GM23338 (cell line): ENCODE measurements around the gene MROH7. TPM values are rescaled to one million over a fixed set of nuclear protein-coding genes. Genes with fewer than 3 reads are reported as not detected.

Source experiments
- ATAC-seq: fragments of 200-7000 bp; cut with Tn5 transposase; 3 replicates; pipeline ENCODE4 v1.9.1; 2020
- DNase-seq: peaks from one replicate; pipeline ENCODE4 v3.0.0-alpha.2; 2015; ENCODE audit warnings: low spot score
- H2AFZ ChIP-seq: fragments of 200-600 bp; sonication (generic); 2 replicates; pipeline ENCODE4 v1.8.0; 2016; ENCODE audit warnings: antibody characterized with exemption, mild to moderate bottlenecking, moderate library complexity
- H3F3A ChIP-seq: fragments of 200-600 bp; sonication (generic); replicated peaks from 2 replicates; pipeline ENCODE4 v1.8.0; 2017; ENCODE audit warnings: antibody characterized with exemption, mixed run types, low read depth
- H3K27ac ChIP-seq: fragments of 200-600 bp; sonication (generic); 2 replicates; pipeline ENCODE4 v1.6.1; 2016; ENCODE audit warnings: low read depth
- H3K27me3 ChIP-seq: fragments of 200-600 bp; sonication (generic); 2 replicates; pipeline ENCODE4 v1.8.0; 2016; ENCODE audit warnings: mild to moderate bottlenecking, mixed run types, moderate library complexity; ENCODE audit not compliant: insufficient read depth
- H3K36me3 ChIP-seq: fragments of 200-600 bp; sonication (generic); 2 replicates; pipeline ENCODE4 v1.8.0; 2016; ENCODE audit warnings: mild to moderate bottlenecking; ENCODE audit not compliant: insufficient read depth
- H3K4me1 ChIP-seq: fragments of 200-600 bp; sonication (generic); 2 replicates; pipeline ENCODE4 v1.8.0; 2016; ENCODE audit warnings: mild to moderate bottlenecking, moderate library complexity; ENCODE audit not compliant: insufficient read depth
- H3K4me2 ChIP-seq: fragments of 200-600 bp; sonication (generic); 2 replicates; pipeline ENCODE4 v1.7.1; 2017; ENCODE audit warnings: mixed run types
- H3K4me3 ChIP-seq: fragments of 200-600 bp; sonication (generic); 2 replicates; pipeline ENCODE4 v1.6.1; 2016; ENCODE audit warnings: mixed run types
- H3K79me2 ChIP-seq: fragments of 200-600 bp; sonication (generic); replicated peaks from 2 replicates; pipeline ENCODE4 v1.8.0; 2017; ENCODE audit warnings: mild to moderate bottlenecking; ENCODE audit not compliant: insufficient read depth
- H3K9me2 ChIP-seq: fragments of 200-600 bp; sonication (generic); 2 replicates; pipeline ENCODE4 v1.8.0; 2017; ENCODE audit not compliant: insufficient read depth
- H4K20me1 ChIP-seq: fragments of 200-600 bp; sonication (generic); replicated peaks from 2 replicates; pipeline ENCODE4 v1.8.0; 2017; ENCODE audit warnings: mild to moderate bottlenecking; ENCODE audit not compliant: insufficient read depth
- H3K27ac Mint-ChIP-seq: 2 replicates; pipeline ENCODE4 v1.8.0; 2020; ENCODE audit warnings: inconsistent platforms, mild to moderate bottlenecking, moderate library complexity, mixed read lengths
- H3K27me3 Mint-ChIP-seq: 3 replicates; pipeline ENCODE4 v1.8.0; 2022; ENCODE audit warnings: low read depth, mild to moderate bottlenecking, moderate library complexity, mixed read lengths, inconsistent platforms; ENCODE audit not compliant: insufficient read depth, poor library complexity
- H3K36me3 Mint-ChIP-seq: 3 replicates; pipeline ENCODE4 v1.8.0; 2021; ENCODE audit warnings: low read depth, mild to moderate bottlenecking, inconsistent platforms, moderate library complexity, mixed read lengths
- H3K4me1 Mint-ChIP-seq: 3 replicates; pipeline ENCODE4 v1.8.0; 2020; ENCODE audit warnings: mild to moderate bottlenecking, inconsistent platforms, mixed read lengths
- H3K4me3 Mint-ChIP-seq: 3 replicates; pipeline ENCODE4 v1.8.0; 2021; ENCODE audit warnings: moderate library complexity, mild to moderate bottlenecking, inconsistent platforms, mixed read lengths
- H3K9me3 Mint-ChIP-seq: 3 replicates; pipeline ENCODE4 v1.8.0; 2020; ENCODE audit warnings: moderate library complexity, mild to moderate bottlenecking, inconsistent platforms, mixed read lengths
- CREB1 ChIP-seq: fragments of 250-450 bp; sonication (Bioruptor Pico); IDR thresholded peaks from 2 replicates; pipeline ENCODE4 v1.5.0; 2020; ENCODE audit warnings: low read depth, mild to moderate bottlenecking, moderate library complexity
- CTCF ChIP-seq, 2 experiments: fragments of 200-600 bp in 1 of 2; sonication (generic) in 1 of 2; conservative IDR thresholded peaks; 2 replicates each; pipeline versions ENCODE4 v1.5.1 to v1.6.1; 2016 to 2017; ENCODE audit warnings: antibody characterized with exemption in 2 of 2, low read depth in 2 of 2, mild to moderate bottlenecking in 2 of 2, moderate library complexity in 1 of 2
- ETS1 ChIP-seq: IDR thresholded peaks from 2 replicates; pipeline ENCODE4 v1.6.1; 2016; ENCODE audit warnings: antibody characterized with exemption
- EZH2 ChIP-seq: fragments of 200-600 bp; sonication (generic); IDR thresholded peaks from one replicate; pipeline ENCODE4 v1.8.0; 2017; ENCODE audit warnings: antibody characterized with exemption, mild to moderate bottlenecking, low read depth; ENCODE audit not compliant: unreplicated experiment
- EZH2phosphoT487 ChIP-seq: fragments of 200-600 bp; sonication (generic); IDR thresholded peaks from one replicate; pipeline ENCODE4 v1.8.1; 2018; ENCODE audit warnings: antibody characterized with exemption; ENCODE audit not compliant: unreplicated experiment
- JUNB ChIP-seq: IDR thresholded peaks from one replicate; pipeline ENCODE4 v1.6.1; 2016; ENCODE audit warnings: antibody characterized with exemption; ENCODE audit not compliant: unreplicated experiment
- NANOG ChIP-seq: IDR thresholded peaks from 2 replicates; pipeline ENCODE4 v1.6.1; 2016; ENCODE audit warnings: antibody characterized with exemption, borderline replicate concordance
- POLR2AphosphoS5 ChIP-seq: IDR thresholded peaks from 2 replicates; pipeline ENCODE4 v1.6.1; 2016; ENCODE audit warnings: antibody characterized with exemption, low read depth
- REST ChIP-seq: IDR thresholded peaks from one replicate; pipeline ENCODE4 v1.6.1; 2018; ENCODE audit warnings: antibody characterized with exemption; ENCODE audit not compliant: unreplicated experiment
- STAT1 ChIP-seq: IDR thresholded peaks from one replicate; pipeline ENCODE4 v1.6.1; 2016; ENCODE audit warnings: antibody characterized with exemption; ENCODE audit not compliant: unreplicated experiment
- ZNF331 ChIP-seq: fragments of 250-450 bp; sonication (Bioruptor Pico); IDR thresholded peaks from 2 replicates; pipeline ENCODE4 v1.5.0; 2020; ENCODE audit warnings: low read depth, mild to moderate bottlenecking, moderate library complexity
- ZNF462 ChIP-seq: fragments of 250-450 bp; sonication (Bioruptor Pico); IDR thresholded peaks from 2 replicates; pipeline ENCODE4 v1.5.0; 2020; ENCODE audit warnings: mild to moderate bottlenecking, moderate library complexity
- polyA plus RNA-seq: library from polyadenylated mRNA; unstranded; fragments of >200 nt; fragmentation: Nextera tagmentation; extraction: Ambion mirVana; gene quantifications from 2 replicates; pipeline ENCODE4 v1.2.1, GENCODE V29; 2016
- total RNA-seq: library from RNA; depleted of rRNA; stranded (reverse); fragments of >200 nt; shearing (Covaris generic); gene quantifications from 2 replicates; pipeline ENCODE4 v1.2.3, GENCODE V29; 2014

Gene MROH7
- total and polyA plus RNA-seq, 2 experiments from 2014 or later = 0.17 TPM; not detected in 1

- Histone ChIP-seq H3F3A (no peaks in the 10 kb centered on the region), H3K79me2 (no peaks in the 10 kb centered on the region), H3K27ac (no peak overlapping the region), H3K4me3 (no peak overlapping the region), H3K9me2 (no peaks in the 10 kb centered on the region), H4K20me1 (no peaks in the 10 kb centered on the region), H3K27me3 (no peaks in the 10 kb centered on the region), H3K4me1 (no peaks in the 10 kb centered on the region), H2AFZ (no peak overlapping the region), H3K36me3 (no peaks in the 10 kb centered on the region), H3K4me2 (no peak overlapping the region)
- no peak overlapping the region for H3K27ac Mint-ChIP-seq
- DNase-seq (no peak), ATAC-seq (no peak)
- peaks cover 4% of the 10 kb centered on the region for H3K4me1 Mint-ChIP-seq
- H3K27me3 Mint-ChIP-seq = peaks cover 10% of the 10 kb centered on the region
- no peak overlapping the region for H3K4me3 Mint-ChIP-seq
- H3K36me3 Mint-ChIP-seq = no peaks in the 10 kb centered on the region
- H3K9me3 Mint-ChIP-seq = no peaks in the 10 kb centered on the region
- TF ChIP-seq ZNF462 (no peak), JUNB (no peak), REST (no peak), CTCF (conservative IDR thresholded peaks at IDR 0.05; ENCODE audit: low read depth in 2 of 2) (no peak), POLR2AphosphoS5 (no peak), NANOG (no peak), ZNF331 (CRISPR knock-in tag) (no peak), EZH2phosphoT487 (no peak), ETS1 (no peak), CREB1 (CRISPR knock-in tag) (no peak), STAT1 (no peak), EZH2 (no peak)
Observed at GRCh38 chr1:54709547-54710292, 68.1 kb downstream of the MROH7 start.
